HepG2 (cell line): ENCODE data around the gene NAV2. TPM values are rescaled to one million over a fixed set of nuclear protein-coding genes. Genes with fewer than 3 reads are reported as not detected.

Experiments used
- ARID5B ChIP-seq: IDR thresholded peaks from 2 replicates; pipeline ENCODE4 v1.4.0; 2020; ENCODE audit warnings: mild to moderate bottlenecking, missing genetic modification reagents
- ATF5 ChIP-seq: sonication (generic); formaldehyde crosslinking; IDR thresholded peaks from 2 replicates; pipeline ENCODE4 v1.4.0; 2020; ENCODE audit warnings: mild to moderate bottlenecking, low read depth, missing genetic modification reagents
- GFI1 ChIP-seq: sonication (generic); formaldehyde crosslinking; IDR thresholded peaks from 2 replicates; pipeline ENCODE4 v1.5.0; 2020; ENCODE audit warnings: missing genetic modification reagents, mild to moderate bottlenecking, borderline replicate concordance
- MED1 ChIP-seq: sonication (generic); formaldehyde crosslinking; IDR thresholded peaks from 2 replicates; pipeline ENCODE4 v1.4.0; 2020; ENCODE audit warnings: missing genetic modification reagents
- MIER2 ChIP-seq: IDR thresholded peaks from 2 replicates; pipeline ENCODE4 v1.6.1; 2016; ENCODE audit warnings: missing biosample characterization, missing genetic modification reagents
- POGK ChIP-seq: sonication (generic); formaldehyde crosslinking; conservative IDR thresholded peaks from 2 replicates; pipeline ENCODE4 v1.8.0; 2022; ENCODE audit warnings: mild to moderate bottlenecking, moderate library complexity, missing genetic modification reagents
- RERE ChIP-seq: IDR thresholded peaks from 2 replicates; pipeline ENCODE4 v1.6.1; 2016; ENCODE audit warnings: low read depth, missing genetic modification reagents, missing compliant biosample characterization
- RFXANK ChIP-seq: IDR thresholded peaks from 2 replicates; pipeline ENCODE4 v1.6.1; 2016
- RXRA ChIP-seq: sonication (generic); formaldehyde crosslinking; IDR thresholded peaks from 2 replicates; pipeline ENCODE4 v1.5.1; 2020; ENCODE audit warnings: missing genetic modification reagents
- SAP130 ChIP-seq: IDR thresholded peaks from 2 replicates; pipeline ENCODE4 v1.6.1; 2016; ENCODE audit warnings: low read depth
- SIN3B ChIP-seq: fragments of 150-350 bp; IDR thresholded peaks from 2 replicates; pipeline ENCODE4 v1.6.1; 2014; ENCODE audit warnings: low read length
- SMYD3 ChIP-seq: sonication (generic); formaldehyde crosslinking; IDR thresholded peaks from 2 replicates; pipeline ENCODE4 v1.8.1; 2023; ENCODE audit warnings: mild to moderate bottlenecking, missing genetic modification reagents
- SRSF9 ChIP-seq: fragments of 200-400 bp; formaldehyde crosslinking; IDR thresholded peaks from 2 replicates; pipeline ENCODE4 v1.6.1; 2018; ENCODE audit warnings: borderline replicate concordance, mild to moderate bottlenecking, low read depth, low read length; ENCODE audit not compliant: insufficient read depth, poor library complexity, severe bottlenecking
- SUZ12 ChIP-seq: fragments of 150-350 bp; IDR thresholded peaks from 2 replicates; pipeline ENCODE4 v1.6.1; 2014; ENCODE audit warnings: low read depth, low read length
- ZNF878 ChIP-seq: sonication (generic); formaldehyde crosslinking; IDR thresholded peaks from 2 replicates; pipeline ENCODE4 v1.8.1; 2023; ENCODE audit warnings: mild to moderate bottlenecking, missing genetic modification reagents, moderate library complexity
- ZSCAN5A ChIP-seq: sonication (generic); formaldehyde crosslinking; IDR thresholded peaks from 2 replicates; pipeline ENCODE4 v1.8.0; 2022; ENCODE audit warnings: mild to moderate bottlenecking, missing genetic modification reagents, borderline replicate concordance
- polyA plus RNA-seq, 8 experiments: library from polyadenylated mRNA; depleted of rRNA in 3 of 8; stranded (reverse) in 7 of 8; unstranded in 1 of 8; fragments of >200 nt; fragmentation: Illumina TruSeq in 4 of 8; extraction: Trizol in 4 of 8; gene quantifications; 2 replicates each; pipeline versions ENCODE4 v1.2.1 to v1.2.3, GENCODE V29; 2011 to 2016; ENCODE audit warnings: low read depth in 4 of 8, missing spikeins in 1 of 8, mixed read lengths in 1 of 8; ENCODE audit not compliant: insufficient read depth in 1 of 8
- total RNA-seq, 5 experiments: library from RNA; depleted of rRNA; stranded (reverse); fragments of >200 nt; fragmentation: Illumina TruSeq; extraction: Trizol; gene quantifications; 2 replicates each; pipeline ENCODE4 v1.2.3, GENCODE V29; 2016; ENCODE audit warnings: low read depth in 1 of 5

Gene NAV2
- total and polyA plus RNA-seq, 2 of the 13 experiments (the other 11 are each of a cell fraction or from before 2014, with no cell fraction given), result 9.3 to 34.6 TPM

- peak; percentile 18; the same call in 1 of the 2 replicates for TF ChIP-seq ARID5B
- TF ChIP-seq ZNF878 (CRISPR knock-in tag), result no peak
- TF ChIP-seq SRSF9, result no peak
- peak; percentile 13; the same call in 1 of the 2 replicates for TF ChIP-seq MED1 (CRISPR knock-in tag)
- peak; percentile 66 for TF ChIP-seq GFI1
- no peak for TF ChIP-seq SMYD3 (CRISPR knock-in tag)
- no peak for TF ChIP-seq RERE (CRISPR knock-in tag)
- TF ChIP-seq SUZ12, result no peak
- TF ChIP-seq SAP130 (CRISPR knock-in tag), result peak; percentile 75; the same call in 1 of the 2 replicates
- TF ChIP-seq MIER2 (CRISPR knock-in tag), result no peak
- TF ChIP-seq ZSCAN5A (CRISPR knock-in tag), result no peak
- no peak for TF ChIP-seq RFXANK (CRISPR knock-in tag)
- peak; percentile 38; the same call in 1 of the 2 replicates for TF ChIP-seq POGK
- no peak for TF ChIP-seq SIN3B
- TF ChIP-seq ATF5 (CRISPR knock-in tag), result no peak
- no peak for TF ChIP-seq RXRA (CRISPR knock-in tag)
Observed at GRCh38 chr11:20022363-20023081, 309.9 kb downstream of the NAV2 start (continued).
